Hepatic stellate cell (primary cell): ENCODE results near the gene PTPRN2.
"Not testable (repeated sequence)": the region's sequence is repeated elsewhere in the genome, so short reads cannot be mapped to it uniquely, and the experiment has no call there.

Experiments
- DNase-seq: peaks from one replicate; pipeline ENCODE4 v3.0.0; 2011; ENCODE audit warnings: low spot score

PTPRN2 gene

GRCh38 chr7:158175779-158176178, 411.8 kb downstream of the PTPRN2 start:
- no peak for DNase-seq

DNA sequence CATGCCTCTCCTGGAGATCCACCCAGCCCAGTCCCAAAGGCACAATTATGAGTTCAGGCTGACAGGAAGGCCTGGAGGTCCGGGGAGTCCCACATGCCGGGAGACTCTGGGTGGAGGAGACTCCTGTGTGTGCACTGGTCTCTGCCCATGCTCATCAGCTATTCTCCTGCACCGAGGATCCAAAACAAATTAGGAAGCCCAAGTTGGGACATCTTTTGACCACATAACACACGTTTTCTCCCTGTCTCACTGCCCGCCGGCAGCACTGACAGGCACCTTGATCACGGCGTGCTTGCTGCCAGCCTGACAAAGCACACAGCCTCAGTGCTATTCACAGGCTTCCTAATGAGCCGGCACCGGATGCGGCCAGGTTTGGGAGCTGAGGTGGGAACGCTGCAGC, 412.7 kb downstream of the PTPRN2 start:
- no peak for DNase-seq

DNA sequence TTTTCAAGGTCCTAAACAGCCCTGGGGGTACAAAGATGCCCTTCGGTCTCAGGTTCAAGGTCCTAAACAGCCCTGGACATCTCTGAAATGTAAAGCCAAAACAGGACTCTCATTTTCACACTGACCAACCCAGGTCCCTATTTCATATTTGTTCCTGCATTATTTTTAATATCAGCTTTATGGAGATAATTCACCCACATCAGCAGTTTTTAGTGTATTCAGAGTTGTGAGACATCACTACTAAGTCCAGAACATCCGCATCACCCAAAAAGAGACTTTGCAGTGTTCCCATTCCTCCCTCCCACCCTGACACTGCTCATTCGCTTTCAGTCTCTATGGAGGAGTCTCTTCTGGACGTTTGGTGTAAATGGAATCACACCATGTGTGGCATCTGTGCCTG, 420.2 kb downstream of the PTPRN2 start:
- no peak for DNase-seq

DNA sequence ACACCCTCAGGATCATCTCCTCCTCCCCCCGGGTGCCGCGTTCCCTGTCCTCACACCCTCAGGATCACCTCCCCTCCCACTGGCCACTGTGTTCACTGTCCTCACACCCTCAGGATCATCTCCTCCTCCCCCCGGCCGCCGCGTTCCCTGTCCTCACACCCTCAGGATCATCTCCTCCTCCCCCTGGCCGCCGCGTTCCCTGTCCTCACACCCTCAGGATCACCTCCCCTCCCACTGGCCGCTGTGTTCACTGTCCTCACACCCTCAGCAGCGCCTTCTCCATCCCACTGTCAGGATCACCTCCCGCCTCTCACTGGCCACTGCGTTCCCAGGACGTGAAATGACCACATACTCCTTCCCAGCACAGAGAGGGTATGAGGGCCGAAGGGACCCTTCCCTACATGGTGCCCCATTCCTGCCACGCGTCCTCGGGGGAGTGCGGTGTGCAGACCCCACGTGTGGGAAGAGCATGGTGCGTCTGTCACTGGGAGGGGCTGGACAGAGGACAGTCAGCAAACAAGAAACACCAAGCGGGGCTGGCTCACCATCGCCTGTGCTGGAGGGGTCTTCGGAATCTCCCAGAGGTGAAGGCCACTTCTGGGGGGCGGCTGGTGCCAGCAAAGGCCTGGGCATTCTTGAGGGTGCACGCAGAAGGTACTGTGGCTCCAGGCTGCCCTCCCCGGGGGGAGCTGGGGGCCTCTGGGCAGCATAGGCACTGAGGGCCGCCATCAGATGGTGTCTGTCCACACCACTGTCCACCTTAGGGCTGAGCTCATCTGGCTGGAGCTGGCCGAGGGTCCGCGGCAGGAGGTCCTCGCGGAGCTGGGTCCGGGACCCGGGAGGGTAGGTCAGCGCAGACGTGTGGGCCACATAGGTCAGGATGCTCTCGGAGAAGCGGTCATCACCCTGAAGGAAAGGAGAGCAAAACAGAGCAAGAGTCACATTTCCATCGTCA, 421.0 kb downstream of the PTPRN2 start:
- no peak for DNase-seq

DNA sequence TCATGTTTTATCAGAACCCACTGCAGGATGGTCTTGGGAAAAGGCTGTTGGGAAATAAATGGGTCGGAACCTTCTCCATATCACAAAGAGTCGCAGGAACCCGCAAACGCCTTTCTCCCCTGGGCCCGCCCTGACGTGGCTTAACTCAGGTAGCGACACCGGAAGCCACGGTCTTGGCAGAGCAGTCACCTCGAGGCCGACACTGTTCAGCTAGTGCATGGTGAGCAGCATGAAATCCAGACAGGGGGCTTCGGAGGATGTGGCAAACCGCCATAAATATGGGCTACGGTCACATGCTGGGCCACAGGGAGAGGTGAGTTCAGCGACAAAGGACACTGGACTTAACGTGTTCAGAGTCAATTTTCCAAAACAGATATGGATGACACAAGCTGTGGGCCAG, 421.9 kb downstream of the PTPRN2 start:
- DNase-seq, result no peak

DNA sequence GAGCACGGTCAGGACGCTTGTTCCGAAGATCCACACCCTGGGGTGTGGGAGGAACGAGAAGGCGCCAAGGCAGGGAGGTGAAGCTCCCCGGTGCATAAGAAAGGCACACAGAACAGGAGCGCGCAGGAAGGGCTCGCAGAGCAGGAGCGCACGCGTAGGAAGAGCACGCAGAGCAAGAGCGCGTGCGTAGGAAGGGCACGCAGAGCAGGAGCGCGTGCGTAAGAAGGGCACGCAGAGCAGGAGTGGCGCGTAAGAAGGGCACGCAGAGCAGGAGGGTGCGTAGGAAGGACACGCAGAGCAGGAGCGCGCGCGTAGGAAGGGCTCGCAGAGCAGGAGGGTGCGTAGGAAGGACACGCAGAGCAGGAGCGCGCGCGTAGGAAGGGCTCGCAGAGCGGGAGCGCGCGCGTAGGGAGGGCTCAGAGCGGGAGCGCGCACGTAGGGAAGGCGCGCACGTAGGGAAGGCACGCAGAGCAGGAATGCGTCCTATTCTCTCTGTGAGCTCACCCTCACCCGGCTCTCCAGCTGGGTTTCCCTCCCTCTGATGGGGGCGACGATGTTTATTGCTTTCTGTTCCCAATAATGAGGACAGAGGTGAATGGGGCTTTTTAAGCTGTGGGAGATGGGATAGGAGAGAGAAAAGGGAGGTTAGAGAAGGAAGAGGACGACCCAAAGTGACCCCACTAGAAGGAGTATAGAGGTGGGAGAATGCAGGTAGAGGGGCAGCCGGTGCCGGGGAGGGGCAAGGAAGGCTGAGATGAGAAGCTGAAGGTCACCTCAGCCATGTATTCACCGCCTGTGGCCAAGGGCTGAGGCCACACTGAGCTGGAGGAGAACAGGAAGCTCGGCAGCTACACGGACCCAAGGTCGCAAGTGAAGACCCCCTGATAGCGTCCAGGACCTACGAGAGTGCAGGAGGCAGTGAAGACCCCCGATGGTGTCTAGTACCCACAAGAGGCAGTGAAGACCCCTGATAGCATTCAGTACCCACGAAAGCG, 423.2 kb downstream of the PTPRN2 start:
- no peak for DNase-seq

GRCh38 chr7:158161194-158161593, 426.4 kb downstream of the PTPRN2 start:
- DNase-seq, result no peak

DNA sequence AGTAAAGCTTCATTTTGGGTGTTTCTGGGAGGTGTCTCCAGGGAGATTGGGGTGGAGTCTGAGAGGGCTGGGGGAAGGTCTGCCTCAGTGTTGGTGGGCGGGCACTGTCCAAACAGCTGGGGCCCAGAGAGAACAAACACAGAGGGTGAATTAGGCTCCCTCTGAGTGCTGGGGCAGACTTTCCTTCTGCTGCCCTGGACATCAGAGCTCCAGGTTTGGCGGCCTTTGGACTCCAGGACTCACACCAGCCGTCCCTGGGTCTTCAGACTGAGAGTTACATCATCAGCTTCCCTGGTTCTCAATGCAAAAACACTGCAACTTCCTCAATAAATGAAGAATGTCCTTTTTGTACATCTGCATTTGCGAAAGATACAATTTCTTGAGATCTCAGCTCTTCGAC, 427.4 kb downstream of the PTPRN2 start:
- no peak for DNase-seq

DNA sequence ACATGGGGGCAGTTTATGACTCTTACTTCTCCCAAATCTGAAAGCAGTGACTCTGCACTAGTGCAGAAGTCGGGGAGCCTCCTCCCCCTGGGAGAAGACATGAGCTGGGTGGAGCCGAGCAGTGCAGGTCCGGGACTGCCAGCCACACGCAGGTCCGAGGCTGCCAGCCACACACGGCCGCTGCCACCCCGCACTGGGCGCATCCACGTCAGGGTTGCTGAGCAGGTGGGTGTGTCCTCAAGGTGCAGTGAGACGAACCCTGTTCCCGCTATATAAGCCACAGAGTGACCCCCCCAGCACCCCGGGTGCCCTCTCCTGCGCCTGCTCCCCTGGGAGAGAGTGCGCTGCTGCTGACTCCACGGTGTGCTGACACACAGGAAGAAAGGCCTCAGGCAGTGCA, 430.2 kb downstream of the PTPRN2 start:
- DNase-seq, result no peak

- DNase-seq, result not testable (repeated sequence)
Observed at GRCh38 chr7:158151273-158151672, 436.4 kb downstream of the PTPRN2 start.

DNA sequence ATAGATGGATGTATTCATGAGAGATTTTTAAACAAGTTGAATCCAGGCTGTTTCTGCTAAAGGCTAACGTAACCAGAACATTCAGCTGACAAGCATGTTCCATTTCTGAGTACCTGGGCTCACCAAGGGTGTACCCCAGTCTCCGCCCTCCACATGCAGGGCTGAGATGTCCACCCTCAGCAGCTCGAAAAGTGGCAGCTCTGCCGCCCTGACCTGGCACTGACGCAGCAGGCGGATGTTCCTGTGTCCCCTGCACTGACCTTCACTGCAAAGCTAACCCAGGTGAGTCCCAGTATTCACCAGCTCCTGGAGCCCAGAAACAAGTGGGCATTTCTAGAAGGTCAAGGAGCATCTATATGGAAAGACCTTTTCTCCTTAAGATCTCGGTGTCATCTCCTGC, 437.4 kb downstream of the PTPRN2 start:
- no peak for DNase-seq

DNA sequence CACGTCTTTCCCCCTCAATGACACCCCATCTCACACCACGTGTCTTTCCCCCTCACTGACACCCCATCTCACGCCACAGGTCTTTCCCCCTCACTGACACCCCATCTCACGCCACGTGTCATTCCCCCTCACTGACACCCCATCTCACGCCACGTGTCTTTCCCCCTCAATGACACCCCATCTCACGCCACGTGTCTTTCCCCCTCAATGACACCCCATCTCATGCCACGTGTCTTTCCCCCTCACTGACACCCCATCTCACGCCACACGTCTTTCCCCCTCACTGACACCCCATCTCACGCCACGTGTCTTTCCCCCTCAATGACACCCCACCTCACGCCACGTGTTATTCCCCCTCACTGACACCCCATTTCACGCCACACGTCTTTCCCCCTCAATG, 440.2 kb downstream of the PTPRN2 start:
- DNase-seq, result not testable (repeated sequence)

DNA sequence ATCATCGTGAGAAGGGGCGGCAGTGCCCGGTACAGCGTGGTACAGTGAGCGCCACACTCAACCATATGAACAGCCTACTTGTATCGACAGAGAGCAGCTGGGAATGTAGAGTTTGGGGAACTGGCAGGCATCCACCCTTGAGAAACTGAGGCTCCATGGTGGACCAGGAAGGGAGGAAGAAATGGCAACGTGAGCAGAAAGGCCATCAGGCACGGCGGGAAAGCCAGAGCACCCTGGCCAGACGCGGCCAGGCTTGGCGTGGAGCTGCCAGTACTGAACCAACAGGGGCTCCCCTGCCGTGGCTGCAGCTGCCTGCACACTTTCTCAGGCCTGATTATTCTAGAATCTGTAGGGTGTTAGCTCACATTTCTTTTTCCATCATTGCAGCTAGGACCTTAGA, 442.3 kb downstream of the PTPRN2 start:
- no peak for DNase-seq

DNA sequence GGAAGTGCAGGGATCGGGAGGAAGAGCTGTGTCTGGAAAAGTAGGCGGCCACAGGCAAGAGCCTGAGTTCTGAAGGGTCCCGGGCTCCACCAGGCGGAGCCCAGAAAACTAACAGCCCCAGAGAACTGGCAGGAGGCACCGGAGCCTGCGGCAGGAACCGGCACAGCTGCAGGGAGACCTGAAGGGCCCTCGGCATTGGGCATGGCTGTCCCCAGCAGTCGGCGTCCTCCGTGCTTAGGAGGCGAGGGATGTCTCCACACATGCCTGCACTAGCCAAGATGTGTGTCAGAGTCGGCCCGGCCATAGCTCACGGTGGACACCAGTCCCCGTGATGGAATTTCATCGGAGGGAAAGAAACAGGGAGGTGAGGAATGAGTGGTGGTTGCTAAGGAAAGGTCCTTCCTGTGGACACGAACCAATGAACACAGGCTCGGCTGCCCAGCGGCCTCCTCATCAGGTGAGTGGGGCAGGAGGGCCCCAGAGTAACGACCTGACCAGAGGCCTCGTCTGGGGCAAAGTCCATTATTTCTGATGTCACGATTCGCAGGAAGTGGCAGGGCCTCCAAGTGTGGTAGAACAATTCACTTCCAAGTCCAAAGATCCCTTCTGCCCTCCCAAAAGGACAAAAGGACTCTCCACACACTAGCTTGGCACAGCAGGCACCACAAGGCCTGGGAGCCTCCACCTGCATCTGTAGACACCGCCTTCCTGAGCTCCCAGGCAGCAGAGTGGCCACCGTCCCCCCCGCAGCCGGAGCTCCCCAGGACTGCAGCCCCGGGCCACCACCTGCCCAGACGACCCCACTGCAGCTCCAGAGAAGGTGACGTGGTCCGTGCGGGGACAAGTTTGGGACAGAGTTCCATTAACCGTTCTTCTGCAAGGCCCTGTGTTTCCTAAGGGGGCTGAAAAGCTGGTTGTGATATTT, 444.2 kb downstream of the PTPRN2 start:
- no peak for DNase-seq

DNA sequence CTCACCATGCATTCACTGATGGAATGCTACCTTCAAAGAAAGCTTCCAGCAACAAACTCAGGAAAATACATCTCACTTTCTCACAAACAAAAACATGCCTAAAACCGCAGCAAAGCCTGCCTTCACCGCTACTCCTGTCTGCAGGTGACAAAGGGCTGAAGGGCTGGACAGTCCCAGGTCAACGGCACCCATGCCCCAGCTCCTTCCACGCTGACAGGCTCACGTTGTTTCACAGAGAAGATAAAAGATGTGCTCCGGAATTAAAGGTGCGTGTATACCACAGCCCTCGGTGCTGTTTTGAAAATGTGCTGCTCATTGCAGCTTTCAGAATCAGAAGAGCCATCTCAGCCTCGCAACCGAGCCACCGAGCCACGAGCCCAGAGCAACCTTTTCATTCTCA, 445.0 kb downstream of the PTPRN2 start:
- DNase-seq, result no peak

DNA sequence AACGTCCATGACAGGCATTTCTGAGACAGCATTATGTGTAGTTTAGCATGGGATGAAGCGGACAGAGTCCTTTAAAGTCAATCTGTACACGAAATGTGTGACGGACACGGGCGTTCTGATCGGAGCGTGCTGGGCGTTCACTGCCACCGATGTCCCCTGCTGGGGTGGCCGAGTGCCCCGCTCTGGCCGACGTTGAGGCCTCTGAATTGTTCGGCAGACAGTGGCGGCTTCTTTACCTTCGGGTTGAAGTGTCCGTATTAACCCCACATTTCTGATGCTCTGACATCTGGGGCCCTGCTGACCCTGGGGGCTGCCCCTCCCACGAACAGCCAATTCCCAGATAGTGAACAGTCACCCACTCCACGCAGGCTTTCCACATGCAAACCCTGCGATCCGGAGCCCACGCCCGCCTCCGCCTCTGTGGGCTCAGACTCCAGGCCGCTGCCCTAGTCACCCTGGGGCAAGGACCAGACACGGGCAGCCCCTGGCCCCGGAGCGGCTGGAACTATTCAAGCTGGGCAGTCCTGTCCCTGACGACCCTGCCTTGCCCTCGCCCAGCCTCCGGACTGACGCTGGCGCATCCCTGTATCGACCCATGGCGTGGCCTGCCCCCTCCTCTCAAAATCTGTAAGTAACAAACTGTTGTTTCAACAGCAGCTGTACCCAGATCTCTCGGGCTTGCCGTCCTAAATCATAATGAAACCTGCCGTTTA, 445.7 kb downstream of the PTPRN2 start:
- no peak for DNase-seq

GRCh38 chr7:158141221-158141582, 446.4 kb downstream of the PTPRN2 start:
- no peak for DNase-seq

GRCh38 chr7:158140538-158141220, 446.9 kb downstream of the PTPRN2 start:
- no peak for DNase-seq

DNA sequence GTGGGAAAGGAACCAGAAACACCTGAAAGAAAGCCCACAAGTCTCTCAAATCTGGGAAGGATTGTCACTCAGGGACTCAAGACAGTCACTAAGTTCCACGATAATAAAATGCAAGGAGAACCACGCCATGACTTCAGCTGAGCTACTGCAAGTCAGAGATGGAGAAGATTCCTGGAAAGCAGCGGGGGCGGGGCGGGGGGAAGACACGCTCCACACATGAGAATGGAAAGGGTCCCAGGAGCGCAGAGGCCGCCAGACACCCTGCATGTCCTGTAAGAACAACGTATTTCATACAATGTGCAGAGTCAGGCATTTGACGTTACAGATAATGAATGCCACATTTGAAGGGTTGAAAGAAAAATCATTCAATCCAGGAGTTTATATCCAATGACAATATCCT, 448.1 kb downstream of the PTPRN2 start:
- DNase-seq, result no peak

DNA sequence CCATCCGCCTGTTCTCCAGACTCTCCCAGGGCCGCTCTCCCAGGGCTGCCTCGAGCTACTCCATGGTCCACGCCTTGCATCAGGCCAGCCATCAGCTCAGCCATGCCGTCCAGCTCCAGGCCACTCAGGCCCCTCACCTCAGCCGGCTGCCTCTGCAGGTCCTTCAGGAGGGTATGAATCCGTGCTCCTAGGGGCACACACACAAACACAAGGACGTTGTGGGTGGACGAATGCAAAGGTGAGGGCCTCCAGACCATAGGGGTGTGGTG, 449.4 kb downstream of the PTPRN2 start:
- DNase-seq, result no peak
